ENCODE data around the gene C1QTNF1.

Gene C1QTNF1

DNA sequence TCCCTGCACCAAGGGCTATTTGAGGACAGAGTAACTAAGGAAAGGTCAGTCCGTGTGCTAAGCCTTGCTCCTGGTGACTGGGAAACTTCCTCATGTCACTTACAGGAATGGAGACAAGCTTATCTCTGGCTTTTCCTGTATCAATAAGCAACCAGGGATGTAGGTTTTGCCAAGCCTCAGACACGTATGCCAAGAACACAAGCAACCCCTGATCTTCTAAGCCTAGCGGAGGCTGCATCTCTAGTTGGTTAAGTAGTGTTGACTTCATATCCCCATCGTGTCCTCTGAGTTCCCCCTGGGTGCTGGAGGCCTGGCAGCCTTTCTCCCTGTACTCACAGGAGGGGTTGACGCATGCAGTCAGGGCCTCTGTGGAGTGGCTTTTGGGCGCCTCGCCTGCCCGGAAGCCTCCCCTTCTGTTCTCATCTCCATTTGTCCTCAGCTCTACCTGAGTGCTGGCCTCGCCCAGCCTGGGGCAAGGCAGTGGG lies 1.4 kb upstream of the C1QTNF1 start:
- DNase-seq (ENCODE audit: low read depth), result peak; percentile 44
- TF ChIP-seq, protein P1, sequence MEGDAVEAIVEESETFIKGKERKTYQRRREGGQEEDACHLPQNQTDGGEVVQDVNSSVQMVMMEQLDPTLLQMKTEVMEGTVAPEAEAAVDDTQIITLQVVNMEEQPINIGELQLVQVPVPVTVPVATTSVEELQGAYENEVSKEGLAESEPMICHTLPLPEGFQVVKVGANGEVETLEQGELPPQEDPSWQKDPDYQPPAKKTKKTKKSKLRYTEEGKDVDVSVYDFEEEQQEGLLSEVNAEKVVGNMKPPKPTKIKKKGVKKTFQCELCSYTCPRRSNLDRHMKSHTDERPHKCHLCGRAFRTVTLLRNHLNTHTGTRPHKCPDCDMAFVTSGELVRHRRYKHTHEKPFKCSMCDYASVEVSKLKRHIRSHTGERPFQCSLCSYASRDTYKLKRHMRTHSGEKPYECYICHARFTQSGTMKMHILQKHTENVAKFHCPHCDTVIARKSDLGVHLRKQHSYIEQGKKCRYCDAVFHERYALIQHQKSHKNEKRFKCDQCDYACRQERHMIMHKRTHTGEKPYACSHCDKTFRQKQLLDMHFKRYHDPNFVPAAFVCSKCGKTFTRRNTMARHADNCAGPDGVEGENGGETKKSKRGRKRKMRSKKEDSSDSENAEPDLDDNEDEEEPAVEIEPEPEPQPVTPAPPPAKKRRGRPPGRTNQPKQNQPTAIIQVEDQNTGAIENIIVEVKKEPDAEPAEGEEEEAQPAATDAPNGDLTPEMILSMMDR (conservative IDR thresholded peaks at IDR 0.05; ENCODE audit: low read depth, low read length), result no peak
- no peak overlapping the region for H3K4me3 ChIP-seq (ENCODE audit: low read depth, low read length)

DNA sequence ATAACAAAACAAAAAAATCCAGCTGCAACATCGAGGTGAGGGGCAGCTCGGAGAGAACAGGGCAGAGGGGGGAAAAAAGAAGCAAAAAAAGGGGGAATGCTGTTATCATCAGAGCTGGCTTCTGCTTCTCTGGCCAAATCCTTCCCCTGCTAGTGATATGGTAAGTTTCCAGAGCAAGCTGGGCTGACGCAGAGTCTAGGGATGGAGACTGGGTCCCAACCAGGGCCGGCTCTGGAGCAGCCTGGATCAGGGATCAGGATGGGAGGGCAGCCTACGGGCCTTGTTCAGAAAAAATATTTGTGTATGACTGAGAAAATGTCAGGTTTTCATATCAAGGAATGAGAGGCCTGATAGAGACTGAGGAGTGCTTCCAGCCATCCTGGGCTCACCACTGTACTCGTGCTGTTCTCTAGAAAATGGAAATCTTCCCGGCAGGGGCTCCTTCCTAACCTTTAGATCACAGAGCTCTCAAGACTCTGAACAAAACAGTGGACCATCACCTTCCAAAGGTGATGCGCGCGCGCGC lies 726 bp upstream of the C1QTNF1 start:
- no peak overlapping the region for H3K4me3 ChIP-seq (ENCODE audit: low read depth, low read length)
- DNase-seq (ENCODE audit: low read depth), result no peak
- TF ChIP-seq, protein P1 (conservative IDR thresholded peaks at IDR 0.05; ENCODE audit: low read depth, low read length), result no peak

DNA sequence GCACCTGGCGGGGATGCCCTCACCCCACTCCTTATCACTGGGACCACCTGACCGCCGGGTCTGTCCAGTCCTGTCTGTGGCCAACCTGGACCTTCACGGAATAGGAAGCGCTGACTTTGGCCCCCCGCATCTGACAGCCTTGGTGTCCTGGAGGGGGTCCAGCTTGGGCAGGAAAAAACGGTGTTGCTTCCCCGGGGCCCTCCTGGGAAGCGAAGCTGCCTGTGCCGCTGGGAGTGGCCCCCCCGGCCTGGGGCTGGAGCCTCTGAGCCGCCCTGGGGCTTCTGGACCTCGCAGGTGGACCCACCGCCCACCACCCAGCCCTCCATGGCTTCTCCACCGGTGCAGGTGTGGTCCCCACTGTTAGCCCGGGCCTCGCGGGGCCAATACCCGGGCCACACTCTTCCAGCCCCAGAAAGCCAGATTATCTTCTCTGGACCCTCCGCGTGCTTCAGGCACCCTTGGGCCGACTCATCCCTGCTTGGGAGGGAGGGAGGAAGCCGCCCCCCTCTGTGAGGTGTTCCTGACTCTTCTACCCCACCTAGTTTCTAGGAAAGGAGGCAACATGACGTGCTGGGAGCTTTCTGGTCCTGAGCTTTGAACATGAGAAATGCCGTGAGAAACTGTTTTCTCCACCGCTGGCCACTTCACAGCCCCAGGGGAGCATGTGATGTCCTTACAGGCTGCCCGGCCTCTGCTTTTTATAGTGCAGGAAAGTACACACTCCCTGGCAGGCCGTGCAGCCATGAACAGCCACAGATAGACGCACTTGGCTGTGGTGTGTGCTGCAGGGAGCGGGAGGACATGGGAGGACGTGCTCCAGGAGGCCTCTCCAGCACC lies 1.1 kb downstream of the C1QTNF1 start:
- peak overlapping the region; percentile 72 for H3K4me3 ChIP-seq (ENCODE audit: low read depth, low read length)
- TF ChIP-seq, protein P1 (conservative IDR thresholded peaks at IDR 0.05; ENCODE audit: low read depth, low read length), result no peak
- no peak for DNase-seq (ENCODE audit: low read depth)

DNA sequence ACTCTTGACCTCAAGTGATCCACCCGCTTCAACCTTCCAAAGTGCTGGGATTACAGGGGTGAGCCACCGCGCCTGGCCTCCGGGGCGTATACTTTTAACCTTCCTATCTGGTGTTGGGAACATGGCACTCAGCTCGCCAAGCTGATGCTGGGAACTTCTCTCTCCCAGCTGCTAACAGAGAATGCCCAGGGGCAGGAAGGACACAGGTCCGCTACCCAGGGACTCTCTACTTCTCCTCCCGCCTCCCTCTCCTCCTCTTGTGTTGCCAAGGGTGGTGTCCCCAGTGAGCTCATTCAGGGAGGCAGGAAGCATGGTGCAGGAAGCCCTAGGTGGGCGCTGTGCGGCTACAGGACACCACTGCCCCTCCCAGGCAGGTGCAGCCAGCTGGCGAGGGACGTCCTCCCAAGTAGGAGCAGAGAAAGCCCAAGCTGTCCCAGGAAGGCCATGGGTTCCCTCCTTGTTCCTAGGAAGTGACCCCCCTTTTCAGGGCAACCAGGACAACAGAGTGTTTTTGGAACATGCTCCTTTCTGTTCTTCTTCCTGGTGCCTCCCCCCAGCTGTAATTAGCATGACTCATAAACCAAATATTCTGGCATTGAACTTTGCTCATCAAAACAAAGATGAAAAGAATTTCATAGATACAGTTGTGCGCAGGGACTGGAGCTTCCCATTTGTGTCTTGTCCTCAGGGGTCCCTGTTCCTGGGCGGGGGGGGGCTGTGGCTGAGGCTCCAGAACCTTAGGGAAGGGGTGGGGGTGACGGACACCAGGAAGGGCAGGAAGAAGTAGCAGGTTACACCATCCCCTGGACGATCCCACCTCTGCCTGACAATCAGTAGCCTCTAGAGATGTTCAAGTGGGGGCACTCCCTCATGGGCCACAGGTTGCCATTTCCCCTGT lies 2.7 kb downstream of the C1QTNF1 start:
- TF ChIP-seq, protein P1 (conservative IDR thresholded peaks at IDR 0.05; ENCODE audit: low read depth, low read length), result no peak
- no peak overlapping the region for H3K4me3 ChIP-seq (ENCODE audit: low read depth, low read length)
- peak; percentile 66 for DNase-seq (ENCODE audit: low read depth)

DNA sequence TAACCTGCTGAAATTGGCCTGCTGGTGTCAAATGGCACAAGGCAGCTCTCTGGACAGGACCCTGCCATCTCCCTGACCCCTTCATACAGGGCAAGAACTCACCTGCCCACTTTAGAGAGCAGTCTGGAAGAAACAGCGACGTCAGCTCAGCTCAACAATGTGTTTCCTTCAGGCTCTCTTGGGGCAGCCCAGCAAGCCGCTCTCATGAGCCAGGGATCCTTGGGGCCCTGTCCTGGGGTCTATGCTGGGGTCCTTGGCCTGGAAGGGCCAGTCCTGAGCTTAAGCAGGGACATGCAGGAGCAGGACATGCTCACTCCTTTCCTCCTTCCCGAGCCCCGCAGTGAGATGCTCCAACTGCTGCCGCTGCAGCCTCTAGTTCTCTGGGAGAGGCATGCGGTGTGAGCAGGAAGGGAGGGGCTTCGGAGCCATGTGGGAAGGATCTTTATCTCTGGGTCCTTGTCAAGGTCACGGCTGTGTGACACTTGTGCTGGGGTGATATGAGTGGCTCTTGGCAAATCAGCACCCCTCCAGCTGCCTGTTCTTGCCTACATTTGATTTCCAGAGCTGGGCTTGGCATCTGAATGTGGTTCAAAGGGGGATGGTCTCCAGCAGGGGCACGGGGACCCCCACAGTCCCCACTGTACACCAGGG lies 3.4 kb downstream of the C1QTNF1 start:
- no peak overlapping the region for H3K4me3 ChIP-seq (ENCODE audit: low read depth, low read length)
- TF ChIP-seq, protein P1 (conservative IDR thresholded peaks at IDR 0.05; ENCODE audit: low read depth, low read length), result no peak

DNA sequence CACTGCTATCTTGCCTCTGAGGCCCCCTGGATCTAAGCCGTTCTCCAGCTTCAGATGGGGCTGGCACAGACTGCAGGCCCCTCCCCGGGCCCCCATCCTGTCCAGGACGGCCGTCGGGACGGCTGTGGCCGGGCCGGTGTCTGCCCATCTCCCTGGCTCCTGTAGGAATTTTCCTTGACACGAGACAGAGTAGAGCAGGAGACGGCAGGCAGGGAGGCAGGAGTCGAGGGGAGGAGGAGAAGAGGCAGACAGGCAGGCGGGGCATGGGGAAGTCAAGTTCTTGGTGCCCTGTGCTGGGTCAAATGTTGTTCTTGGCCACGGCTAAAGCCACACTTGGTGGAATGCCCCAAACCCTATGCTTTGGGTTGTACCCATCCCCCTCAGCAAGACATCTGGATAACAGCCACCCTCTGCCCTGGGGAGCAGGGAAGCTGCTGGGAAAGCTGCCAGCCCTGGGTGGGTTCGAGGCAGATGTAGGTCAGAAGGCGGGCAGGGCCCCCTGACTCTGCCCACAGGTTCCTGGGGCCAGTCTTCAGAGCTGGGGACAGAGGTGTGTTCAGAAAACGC lies 4.0 kb downstream of the C1QTNF1 start:
- TF ChIP-seq, protein P1 (conservative IDR thresholded peaks at IDR 0.05; ENCODE audit: low read depth, low read length), result no peak
- H3K4me3 ChIP-seq (ENCODE audit: low read depth, low read length), result no peak overlapping the region
- DNase-seq (ENCODE audit: low read depth), result no peak

More for the DNA sequence above, 3.4 kb downstream of the C1QTNF1 start:
- no peak for DNase-seq (ENCODE audit: low read depth)

All from choroid plexus epithelial cell (primary cell).